ENCODE data around the gene TIMM17A.
"Not testable (repeated sequence)": the region's sequence is repeated elsewhere in the genome, so short reads cannot be mapped to it uniquely, and the experiment has no call there.

Gene TIMM17A

DNA sequence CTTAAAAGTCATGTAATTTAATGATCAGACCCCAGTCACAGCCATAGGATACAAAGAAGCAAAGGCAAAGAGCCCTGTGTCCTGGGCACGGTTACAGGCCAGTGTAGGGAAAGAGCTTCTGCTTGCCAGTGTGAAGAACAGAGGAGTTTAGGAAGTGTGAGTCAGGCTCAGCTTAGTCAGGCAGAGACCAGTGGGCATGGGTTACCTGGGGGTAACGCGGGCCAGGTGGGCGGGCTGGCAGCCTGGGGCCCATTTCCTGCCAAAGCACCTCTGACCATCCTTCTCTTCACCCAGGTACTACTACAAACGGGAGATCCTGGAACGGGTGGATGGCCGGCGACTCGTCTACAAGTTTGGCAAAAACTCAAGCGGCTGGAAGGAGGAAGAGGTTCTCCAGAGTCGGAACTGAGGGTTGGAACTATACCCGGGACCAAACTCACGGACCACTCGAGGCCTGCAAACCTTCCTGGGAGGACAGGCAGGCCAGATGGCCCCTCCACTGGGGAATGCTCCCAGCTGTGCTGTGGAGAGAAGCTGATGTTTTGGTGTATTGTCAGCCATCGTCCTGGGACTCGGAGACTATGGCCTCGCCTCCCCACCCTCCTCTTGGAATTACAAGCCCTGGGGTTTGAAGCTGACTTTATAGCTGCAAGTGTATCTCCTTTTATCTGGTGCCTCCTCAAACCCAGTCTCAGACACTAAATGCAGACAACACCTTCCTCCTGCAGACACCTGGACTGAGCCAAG is 59.8 kb downstream of the TIMM17A start:
- no peak for DNase-seq (ENCODE audit: low spot score)

DNA sequence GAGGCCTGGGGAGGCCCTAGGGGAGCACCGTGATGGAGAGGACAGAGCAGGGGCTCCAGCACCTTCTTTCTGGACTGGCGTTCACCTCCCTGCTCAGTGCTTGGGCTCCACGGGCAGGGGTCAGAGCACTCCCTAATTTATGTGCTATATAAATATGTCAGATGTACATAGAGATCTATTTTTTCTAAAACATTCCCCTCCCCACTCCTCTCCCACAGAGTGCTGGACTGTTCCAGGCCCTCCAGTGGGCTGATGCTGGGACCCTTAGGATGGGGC is 60.3 kb downstream of the TIMM17A start:
- DNase-seq (ENCODE audit: low spot score), result no peak

DNA sequence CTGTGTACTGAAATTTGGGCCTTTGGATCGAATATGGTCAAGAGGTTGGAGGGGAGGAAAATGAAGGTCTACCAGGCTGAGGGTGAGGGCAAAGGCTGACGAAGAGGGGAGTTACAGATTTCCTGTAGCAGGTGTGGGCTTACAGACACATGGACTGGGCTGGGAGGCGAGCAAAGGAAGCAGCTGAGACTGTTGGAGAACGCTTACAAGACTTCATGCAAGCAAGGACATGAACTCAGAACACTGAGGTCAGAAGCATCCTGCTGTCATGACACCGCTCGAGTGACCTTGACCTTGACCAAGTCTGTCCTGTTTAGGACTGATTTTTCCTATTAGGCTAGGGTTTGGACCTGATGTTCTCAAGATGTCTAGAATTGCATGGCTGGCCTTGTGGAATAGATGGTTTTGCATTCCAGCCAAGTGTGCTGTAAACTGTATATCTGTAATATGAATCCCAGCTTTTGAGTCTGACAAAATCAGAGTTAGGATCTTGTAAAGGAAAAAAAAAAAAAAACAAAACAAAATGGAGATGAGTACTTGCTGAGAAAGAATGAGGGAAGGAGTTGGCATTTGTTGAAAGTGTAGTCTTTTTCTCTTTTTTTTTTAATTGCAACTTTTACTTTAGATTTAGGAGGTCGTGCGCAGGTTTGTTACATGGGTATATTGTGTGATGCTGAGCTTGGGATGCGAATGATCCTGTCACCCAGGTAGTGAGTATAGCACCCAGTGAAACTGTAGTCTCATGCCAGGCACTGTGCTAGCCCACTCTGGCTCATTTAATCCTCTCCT is 60.9 kb downstream of the TIMM17A start:
- DNase-seq (ENCODE audit: low spot score), result no peak

DNA sequence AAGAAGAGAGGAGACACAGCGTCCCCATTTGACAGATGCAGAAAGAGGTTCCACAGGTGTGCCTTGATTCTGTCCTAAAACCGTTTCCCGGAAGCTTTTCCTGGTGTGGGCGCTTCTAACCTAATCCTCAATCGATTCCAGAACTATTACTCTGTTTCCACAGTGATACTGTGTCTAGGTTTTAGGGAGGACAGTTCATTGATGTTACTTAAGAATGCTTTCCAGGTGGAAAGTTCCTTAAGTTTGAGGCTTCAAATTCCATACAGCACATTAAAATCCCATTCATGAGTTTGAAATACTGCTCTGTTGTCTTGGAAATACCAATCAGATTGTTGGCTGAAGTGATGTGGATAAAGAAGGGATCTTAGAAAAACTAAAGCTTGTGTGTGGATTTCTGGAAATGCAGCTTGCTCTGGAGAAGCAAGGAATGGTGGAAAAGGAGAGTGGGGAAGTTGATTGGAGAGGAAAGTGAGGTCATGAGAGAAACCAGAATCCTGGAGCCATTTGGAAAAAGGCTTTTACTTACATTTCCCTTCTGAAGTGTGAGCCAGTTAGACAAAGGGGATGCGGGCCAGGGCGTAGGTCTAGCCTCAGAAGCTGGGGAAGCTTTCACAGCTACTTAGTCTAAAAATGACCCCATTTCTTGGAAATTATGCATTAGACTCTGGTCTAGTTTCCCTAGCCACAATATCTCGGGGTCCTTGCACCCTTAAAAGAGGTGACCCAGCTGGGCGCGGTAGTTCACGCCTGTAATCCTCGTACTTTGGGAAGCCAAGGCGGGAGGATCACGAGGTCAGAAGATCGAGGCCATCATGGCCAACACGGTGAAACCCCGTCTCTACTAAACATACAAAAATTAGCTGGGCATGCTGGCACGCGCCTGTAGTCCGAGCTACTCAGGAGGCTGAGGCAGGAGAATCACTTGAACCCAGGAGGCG is 61.8 kb downstream of the TIMM17A start:
- DNase-seq (ENCODE audit: low spot score), result no peak

DNA sequence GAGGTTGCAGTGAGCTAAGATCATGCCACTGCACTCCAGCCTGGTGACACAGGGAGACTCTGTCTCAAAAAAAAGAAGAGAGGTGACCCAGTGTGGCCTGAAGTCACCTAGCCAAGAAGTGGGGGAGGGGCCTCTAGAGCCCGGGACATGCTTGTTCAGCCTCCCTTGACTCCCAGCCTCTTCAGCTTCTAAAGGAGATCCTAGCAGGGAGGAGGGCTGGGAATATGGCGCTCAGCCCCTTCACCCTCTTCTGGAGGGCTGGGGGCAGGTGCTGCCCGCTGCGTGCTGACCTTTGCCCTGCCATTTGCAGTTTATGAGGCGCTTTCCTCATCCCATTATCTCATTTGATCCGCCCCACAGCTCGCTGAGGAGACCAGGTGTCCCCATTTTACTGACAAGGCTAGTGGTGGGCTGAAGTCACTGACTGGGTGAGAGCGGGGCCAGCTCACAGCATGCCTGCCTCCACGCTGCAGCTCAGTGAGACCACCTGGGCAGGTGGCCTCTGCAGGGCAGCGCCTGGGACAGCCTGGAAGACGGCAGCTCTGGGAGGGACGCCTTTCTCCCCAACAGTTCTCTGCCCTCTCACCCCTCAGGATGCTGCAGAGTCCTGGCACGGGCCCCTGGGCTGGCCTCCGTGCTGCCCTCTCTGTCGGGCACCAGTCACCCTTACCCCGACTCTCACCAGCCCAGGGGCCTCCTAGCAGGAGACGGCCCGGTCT is 62.6 kb downstream of the TIMM17A start:
- DNase-seq (ENCODE audit: low spot score), result no peak

DNA sequence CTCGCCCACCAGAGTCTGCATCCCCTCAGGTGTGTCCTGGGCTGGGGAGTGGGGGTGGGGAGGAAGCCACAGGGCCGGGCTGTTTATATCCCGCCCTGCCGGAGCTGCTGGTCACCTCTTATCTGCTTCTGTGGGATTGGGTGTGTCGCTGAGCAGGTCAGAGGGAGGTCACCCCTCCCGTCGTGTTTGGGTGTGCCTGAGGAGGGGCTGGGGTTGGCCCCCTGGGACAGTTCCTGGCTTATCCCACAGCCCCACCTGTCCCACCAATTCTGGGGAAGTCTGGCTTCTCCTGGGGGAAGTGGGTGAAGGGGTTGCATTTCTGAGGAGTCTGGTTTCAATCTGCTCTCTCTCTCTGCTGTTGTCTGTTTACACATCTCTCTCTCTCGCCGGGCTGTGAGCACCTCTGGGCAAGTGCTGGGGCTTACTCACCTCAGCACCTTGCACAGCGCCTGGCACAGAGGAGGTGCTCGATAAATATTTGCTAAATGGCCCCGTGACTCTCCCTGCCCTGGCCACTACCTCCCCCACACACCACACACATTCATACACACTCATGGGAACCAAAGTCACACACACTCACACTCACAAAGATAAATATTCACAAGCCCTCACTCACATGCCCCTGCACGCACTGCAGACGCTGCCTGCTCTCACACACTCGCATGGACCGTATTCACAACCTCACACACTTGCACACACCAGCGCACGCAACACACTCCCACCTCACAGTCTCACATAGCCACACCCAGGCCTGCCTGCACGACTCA is 63.3 kb downstream of the TIMM17A start:
- DNase-seq (ENCODE audit: low spot score), result no peak

DNA sequence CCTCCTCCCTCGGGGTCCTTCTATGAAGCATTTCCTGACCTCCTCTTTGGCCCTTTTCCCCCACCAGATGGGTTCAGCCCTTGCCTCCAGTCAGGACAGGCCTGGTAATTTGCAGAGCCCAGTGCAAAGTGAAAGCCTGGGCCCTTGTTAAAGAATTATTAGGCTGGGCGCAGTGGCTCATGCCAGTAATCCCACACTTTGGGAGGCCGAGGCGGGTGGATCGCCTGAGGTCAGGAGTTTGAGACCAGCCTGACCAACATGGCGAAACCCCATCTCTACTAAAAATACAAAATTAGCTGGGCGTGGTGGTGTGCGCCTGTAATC is 63.9 kb downstream of the TIMM17A start:
- not testable (repeated sequence) for DNase-seq (ENCODE audit: low spot score)

Small RNA genes within 50 kb of the gene (small RNA-seq; reads per million reads assigned to genes)
- gene MIR6740, result 0.03 to 0.04 reads per million in 2 experiments
- gene RF00156, result 0.03 to 0.04 reads per million in 2 experiments
